NCI-H2107 treated with DMSO at 0.1 percent for 48 hours (cell line): ENCODE measurements around the gene RASSF1.
A peak's percentile ranks its signal among the peaks of the same experiment; 100 is the strongest.

Experiments
- DNase-seq: peaks from one replicate; lab custom pipeline; 2025; ENCODE audit not compliant: unreplicated experiment; lab: John Stamatoyannopoulos, UW

The RASSF1 gene, protein sequence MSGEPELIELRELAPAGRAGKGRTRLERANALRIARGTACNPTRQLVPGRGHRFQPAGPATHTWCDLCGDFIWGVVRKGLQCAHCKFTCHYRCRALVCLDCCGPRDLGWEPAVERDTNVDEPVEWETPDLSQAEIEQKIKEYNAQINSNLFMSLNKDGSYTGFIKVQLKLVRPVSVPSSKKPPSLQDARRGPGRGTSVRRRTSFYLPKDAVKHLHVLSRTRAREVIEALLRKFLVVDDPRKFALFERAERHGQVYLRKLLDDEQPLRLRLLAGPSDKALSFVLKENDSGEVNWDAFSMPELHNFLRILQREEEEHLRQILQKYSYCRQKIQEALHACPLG

DNA sequence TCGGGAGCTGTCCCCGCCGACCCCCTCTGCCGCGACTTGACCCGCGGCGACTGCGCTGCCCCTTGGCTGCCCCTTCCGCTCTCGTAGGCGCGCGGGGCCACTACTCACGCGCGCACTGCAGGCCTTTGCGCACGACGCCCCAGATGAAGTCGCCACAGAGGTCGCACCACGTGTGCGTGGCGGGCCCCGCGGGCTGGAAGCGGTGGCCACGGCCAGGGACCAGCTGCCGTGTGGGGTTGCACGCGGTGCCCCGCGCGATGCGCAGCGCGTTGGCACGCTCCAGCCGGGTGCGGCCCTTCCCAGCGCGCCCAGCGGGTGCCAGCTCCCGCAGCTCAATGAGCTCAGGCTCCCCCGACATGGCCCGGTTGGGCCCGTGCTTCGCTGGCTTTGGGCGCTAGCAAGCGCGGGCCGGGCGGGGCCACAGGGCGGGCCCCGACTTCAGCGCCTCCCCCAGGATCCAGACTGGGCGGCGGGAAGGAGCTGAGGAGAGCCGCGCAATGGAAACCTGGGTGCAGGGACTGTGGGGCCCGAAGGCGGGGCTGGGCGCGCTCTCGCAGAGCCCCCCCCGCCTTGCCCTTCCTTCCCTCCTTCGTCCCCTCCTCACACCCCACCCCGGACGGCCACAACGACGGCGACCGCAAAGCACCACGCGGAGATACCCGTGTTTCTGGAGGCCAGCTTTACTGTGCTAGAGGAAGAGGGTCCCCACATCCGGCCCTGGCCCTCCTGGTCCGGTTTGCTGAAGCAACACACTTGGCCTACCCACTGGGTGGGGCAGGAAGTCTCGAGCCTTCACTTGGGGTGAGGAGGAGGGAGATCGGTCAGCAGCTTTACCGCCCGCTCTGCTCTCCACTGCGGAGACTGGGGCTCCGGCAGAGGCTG, at the start of gene RASSF1:
Gene RASSF1, minus strand, starts transcription at position 389 of the 882 bp plus-strand sequence. Its CDS starts 31 bp downstream, at position 358.
- no peak for DNase-seq

DNA sequence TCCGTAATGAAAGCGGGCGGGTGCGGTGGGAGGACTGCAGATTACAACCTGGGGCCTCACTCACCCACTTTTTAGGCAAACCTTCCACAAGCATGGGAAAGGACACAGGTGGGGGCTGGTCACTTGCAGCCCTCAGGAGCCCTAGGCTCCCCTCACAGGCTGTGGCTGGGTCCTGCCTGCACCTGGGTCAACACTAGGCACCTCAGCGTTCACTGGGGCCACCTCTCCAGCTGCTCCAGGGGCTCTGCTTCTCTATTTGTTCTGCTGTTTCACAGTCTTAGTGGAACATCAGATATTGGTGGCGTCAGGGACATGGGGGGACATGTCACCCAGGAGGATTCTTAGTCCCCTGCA, 48.8 kb upstream of the RASSF1 start:
- DNase-seq = no peak

DNA sequence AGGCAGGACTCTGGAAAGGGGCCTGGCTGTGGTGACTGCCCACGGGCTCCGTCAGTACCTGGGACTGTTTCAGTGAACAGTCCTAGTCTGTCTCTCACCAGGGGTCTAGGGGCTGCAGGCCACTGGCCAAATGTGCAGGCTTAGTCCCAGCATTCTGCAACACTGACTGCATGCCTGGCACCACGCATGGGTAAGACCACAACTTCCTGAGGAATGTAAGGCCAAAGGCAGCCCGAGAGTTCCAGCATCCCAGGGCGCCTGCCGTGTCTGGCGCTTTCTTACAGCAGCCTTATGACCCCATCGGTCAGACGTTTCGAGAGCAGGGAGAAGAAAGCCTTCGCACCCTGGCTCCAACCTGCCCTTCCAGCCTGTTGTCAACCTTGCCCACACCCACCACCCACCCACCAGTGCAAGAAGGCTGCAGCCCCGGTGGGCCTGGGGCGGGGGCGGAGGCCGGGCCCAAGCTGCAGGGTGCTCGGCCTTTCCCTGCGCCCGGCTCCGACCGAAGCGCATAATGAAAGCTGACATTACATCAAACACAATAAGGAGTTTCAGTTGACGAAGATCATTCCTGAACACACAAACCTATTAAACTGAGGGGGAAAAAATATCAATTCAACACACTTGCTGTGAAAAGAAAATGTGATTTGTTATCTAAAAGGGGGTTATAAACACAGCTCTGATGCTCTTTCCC, 48.2 kb upstream of the RASSF1 start:
- no peak for DNase-seq

DNA sequence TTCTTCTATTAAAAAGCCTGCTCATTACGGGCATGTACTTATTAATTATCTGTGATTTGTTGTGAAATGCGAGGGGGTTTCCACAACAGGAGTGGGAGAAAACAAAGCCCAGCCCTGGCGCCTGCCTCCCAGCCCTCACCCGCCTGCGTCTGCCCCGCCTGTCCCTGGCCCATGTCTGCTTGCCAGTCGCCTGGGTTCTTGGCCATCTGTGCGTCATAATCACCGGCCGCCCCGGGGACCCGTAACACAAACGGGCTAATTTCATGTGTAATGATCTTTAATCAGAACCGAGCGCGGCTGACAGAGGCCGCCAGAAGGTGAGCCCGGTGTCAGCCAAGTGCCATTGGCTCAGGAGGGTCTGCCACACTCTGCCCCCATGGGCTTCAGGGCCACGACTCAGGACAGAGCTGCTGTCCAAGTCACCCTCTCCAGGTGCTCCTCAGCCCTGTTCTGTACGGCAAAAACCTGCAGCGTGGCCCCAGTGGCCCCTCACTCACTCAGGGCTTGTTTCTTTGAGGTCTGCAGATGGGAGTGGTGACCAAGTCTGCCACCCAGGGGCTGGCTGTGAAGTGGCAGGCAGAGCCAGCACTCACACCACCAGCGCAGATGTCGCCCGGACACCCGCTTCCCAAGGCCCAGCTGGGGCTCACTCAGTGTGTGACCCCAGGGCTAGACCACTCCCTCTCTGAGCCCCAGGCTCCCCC, 47.5 kb upstream of the RASSF1 start:
- no peak for DNase-seq

DNA sequence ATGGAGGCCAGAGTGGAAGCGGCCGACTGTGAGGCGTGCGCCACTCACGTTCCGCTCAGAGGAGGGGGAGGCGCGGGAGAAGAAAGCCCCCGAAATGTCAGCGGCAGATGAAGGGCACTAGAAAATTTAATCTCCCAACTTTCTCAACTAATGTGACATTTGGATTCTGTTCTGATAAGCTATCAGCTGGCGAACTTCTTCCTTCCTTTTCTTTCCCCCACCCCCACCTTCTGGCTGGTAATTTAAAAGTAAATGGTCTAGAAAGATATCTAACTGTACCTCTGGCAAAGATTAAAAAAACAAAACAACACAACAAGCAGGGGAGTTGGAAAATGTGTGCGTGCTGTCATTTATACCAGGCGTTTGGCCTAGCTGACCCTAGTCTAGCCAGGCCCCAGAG, 45.1 kb upstream of the RASSF1 start:
- no peak for DNase-seq

DNA sequence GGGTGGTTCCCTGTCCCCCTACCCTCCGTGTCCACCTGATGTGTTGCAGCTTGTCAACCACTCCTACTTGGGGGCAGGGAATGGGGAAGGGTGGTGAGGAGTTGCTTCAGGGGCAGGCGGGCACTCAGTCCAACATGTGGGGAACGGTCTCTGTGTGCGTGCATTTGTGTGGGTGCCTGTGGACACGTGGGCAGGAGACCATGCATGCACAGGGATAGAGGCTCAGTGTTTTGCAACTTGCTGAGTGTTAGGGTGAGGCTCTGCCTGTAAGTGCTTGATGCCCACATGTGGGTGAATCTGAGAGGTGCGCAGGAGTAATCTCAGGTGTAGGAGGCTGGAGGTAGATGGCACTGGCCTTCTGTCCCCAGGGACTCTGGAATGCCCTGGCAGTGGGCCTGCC, 43.1 kb upstream of the RASSF1 start:
- DNase-seq = no peak

DNA sequence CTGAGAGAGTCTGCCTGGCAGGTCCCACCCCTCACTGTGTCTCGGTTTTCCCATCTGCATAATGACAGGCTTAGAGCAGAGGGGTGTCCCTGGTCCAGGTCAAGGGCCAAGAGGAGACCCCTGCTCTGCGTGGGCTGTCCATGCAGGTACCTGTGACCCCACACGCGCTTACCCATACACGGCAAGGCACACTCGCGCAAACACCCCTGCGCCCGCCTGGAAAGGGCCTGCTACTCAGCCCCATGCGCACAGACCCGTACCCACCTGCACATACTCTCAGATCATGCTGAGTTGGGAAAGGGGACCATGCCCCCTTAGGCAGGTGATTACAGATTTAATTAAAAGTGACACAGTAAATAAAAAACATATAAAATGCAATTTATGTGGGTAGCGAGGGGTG, 42.1 kb upstream of the RASSF1 start:
- DNase-seq = no peak

DNA sequence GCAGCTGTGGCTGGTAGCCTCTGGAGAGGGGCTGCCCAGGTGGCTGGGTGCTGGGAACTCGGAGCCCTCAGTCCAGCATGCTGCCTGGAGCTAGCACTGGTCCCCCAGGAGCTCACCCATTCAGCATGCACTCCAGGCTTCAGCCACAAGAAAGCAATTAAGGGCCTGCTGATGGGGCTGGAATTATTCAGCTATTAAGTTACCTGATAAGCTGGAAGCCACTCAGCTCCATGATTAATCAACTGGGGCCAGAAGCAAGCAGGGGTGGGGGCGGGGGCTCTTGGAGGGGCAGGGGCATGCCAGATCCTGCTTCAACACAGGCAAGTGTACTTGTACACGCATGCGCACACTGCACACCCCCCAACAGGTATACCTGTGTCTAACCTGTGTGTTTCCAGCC, 40.7 kb upstream of the RASSF1 start:
- peak; percentile 87 for DNase-seq

DNA sequence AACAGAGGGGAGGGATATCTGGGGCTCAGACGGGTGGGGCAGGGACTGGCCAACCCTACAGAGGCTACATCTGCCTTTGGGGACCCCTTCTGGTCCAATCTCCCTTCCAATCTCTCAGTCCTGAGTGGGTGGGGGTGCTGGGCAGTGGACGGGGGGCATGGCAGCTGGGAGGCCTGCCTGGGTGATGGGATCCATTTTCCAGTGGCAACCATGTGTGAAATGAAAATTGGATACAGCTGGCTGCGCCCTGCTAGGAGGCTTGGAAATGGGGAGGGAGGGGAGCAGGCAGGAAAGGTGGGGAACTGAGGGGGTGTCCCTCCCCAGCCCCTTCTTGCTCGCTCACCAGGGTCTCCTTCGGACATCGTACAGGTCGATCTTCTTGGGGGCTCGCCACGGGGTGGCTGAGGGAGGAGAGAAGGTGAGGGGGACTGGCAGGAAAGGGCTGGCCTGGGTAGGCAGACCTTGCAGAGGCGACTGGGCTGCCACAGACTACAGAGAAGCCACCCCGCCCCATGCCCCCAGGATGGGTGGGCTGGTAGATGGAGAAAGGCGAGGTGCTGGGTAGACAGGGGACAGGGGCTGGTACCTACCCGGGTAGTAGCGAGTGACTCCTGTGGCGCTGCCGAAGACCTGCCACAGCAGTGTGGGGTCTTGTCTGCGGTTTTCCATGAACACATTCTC, 39.9 kb upstream of the RASSF1 start:
- DNase-seq = peak; percentile 28

DNA sequence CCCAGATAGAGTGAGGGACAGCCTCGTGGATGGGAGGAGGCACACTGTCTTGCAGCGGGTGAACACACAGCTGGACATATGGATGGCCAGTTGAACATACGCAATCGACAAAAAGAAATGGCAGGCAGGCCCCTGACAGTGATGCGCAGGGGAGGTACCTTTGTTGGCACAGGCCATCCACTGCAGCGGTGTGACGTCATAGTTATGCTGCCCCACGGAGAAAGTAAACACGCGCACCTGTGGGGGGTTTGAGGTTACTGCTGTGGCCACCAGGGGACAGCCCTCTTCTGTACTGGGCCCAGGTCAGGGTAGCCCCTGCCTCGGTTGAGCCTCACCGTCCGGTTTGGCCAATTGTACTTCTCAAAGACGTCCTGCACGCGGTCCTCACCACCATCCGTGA, 38.1 kb upstream of the RASSF1 start:
- no peak for DNase-seq

DNA sequence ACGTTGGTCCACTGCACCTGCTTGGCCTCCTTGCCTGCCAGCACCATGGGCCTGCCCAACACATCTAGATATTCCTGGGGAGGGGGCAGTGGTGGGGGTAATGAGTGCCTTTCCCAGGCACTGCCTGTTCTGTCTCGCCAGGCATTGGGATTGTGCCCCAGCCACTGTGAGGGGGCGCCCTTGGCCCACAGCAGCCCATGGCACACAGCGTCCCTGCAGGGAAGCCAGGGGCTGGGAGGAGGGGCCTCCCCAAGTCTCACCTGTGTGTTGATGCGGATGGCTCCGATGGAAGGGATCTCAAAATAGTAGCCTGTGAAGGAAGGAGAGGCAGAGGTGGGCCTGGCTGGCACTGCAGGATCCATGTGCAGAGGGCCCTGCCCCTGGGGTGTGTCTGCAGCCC, 37.4 kb upstream of the RASSF1 start:
- no peak for DNase-seq

DNA sequence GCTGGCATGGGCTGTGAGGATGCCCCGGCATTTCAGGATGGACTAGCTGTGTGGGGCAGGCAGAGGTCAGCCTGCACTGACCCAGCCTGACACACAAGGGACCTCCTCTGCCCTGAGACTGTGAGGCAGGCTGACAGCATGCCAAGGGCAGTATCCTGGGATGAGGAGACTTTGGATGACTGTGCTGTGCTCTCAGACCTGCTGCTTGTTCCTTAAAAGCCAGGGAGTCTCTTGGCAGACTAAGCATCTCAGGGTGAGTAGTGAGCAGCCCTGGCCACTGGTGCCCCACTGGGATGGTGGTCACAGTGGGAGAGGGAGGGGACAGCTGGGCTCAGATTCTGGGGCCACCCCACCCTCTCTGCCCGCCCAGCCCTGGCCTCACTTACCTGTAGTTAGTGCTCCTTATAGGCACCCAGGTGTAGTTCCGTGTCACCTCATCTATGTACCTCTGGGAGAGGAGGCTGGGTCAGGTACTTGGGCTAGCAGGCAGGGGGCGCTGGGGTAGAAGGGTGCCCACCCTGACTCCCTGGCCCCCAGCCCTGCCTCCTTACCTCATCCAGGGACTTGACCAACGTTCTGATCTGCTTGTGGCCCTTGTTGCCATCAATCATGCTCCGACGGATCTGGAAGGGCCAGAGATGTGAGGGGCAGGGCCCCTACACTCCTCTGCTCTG, 34.8 kb upstream of the RASSF1 start:
- no peak for DNase-seq

DNA sequence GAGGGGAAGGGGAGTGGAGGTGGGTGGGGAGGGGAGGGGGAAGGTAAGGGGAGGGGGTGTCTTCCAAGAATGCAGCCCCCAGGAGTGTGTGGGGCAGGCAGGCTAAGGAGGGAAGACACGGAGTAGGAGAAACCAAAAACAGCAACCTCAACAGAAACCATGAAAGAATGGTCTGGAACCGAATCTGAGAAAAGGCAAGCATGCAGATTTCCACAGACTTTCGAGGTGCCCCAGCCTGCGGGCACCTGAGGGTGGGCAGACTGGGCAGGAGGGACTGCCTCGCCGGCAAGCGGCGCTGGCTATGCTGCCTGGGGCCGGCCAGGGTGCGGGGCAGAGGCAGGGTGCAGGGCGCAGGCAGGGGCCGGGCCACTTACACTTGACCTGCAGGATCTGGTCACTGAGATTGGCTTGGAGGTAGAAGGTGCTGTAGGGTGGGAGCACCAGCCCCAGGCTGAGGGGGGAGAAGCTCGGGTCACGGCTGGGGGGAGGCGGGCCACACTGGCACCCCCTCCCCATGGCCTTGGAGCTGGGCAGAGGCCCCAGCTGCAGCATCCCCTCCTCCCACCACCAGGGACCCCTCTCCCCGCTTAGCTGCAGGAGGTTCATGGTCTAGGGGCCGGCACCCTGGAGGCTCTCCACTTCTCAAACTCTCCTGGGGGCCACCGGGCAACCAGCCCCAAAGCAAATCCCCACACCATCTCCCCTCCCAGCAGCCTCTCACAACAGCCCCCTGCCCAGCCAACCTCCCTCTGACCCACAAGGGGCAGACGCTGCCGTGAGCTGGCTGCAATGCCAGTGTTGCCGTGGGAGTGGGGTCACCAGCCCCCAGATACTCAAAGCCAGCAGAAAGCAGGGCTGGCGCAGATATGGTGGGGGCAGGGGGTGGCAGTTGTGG, 34.0 kb upstream of the RASSF1 start:
- no peak for DNase-seq

DNA sequence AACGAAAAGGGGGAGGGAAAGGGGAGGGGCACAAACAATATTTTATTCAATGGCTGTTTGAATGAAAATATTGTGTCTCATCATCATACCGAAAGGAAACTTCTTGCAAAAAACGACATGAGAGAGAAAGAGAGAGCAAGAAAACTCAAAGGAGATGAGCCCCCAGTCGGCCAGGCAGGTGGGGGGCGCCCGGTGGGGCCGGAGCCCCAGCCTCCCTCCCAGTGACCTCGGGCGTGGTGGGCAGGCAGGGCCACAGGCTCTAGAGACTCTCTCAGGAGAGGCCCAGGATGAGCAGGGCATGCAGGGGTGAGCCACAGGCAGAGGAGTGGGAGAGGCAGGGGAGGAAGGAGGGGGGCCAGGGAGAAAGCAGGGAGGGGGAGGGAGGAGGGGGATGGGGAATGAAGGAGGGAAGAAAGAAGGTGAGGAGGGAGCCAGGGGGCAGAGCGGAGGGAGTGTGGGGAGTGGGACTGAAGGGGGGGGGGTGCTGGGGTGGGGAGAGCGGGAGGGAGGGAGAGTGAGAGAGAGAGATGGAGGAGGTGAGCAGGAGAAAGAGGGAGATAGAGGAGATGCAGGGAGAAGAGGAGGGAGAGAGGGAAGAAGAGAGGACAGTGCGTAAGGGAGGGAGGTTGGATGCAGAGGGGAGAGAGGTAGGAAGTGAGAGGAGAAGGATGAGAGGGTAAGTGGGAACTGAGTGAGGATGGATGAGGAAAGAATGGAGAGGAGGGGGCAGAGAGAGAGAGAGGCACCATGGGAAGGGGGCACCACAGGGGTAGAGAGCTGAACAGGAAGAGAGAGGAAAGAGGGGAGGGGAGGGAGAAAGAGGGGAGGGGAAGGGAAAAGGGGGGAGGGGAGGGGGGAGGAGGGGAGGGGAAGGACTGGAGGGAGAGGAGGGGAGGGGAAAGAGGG, 32.8 kb upstream of the RASSF1 start:
- no peak for DNase-seq

DNA sequence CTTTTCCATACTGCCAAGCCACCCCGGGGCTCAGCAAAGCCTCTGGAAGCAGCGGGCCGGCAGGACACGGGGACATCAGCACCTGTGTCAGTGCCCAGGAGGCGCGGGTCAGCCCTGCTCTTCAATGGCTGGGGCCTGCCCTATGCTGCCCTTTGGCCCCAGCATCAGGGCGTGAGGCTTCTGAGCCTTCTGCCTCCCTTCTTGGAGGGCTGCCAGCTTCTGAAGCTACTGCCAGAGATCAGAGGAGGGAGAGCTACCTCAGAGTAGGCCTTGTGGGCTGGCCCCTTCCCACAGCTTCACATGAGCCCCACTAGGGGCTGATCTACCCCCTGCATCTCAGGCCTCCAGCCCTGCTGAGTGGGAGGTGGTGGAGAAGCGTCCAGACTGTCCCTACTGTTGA, 31.7 kb upstream of the RASSF1 start:
- no peak for DNase-seq

DNA sequence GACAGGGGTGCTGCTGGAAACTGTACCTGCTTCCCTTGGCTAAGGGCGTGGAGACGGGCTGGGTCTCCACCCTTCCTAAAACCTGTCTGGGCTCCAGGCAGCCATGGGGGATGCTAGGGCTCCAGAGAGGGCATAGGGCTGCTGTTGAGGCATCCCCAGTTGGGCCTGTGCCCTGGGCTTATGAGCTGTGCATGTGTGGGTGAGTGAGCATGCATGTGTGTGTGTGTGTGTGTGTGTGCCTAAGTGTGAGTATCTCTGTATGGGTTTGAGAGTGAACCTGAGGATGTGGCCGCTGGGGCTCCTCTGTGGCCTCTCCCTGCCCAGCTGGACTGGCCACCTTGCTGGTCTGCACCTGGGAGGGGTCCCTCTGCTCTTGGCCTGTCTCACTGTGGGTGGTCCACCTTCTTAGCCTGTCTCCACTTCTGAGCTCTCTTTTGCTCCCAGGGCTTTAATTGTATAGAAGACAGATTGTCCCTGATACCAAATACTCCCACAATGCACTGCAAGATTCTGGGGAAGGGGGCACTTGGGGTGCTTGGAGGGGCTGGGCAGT, 30.6 kb upstream of the RASSF1 start:
- no peak for DNase-seq

DNA sequence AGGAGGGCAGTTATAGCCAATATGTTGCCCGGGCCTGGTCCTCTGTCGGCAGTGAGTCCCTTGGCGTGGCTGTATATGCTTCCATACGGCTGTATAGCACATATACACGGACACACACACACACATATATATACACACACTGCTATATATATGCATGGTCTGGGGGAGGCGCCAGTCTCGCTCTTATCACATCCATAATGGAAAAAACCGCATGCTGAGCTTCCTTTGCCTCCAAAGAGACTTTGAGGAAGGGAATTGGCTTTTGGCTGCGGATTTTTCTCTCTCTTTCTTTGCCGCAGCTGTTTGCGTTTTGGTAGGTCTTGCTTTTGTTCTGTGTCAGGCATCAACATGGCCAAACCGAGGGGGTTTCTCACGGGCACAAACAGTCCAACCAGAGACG, 30.0 kb upstream of the RASSF1 start:
- DNase-seq = peak; percentile 48
